Spleen (tissue), 11 donors: ENCODE data around the gene PNKD. TPM values are rescaled to one million over a fixed set of nuclear protein-coding genes. Genes with fewer than 3 reads are reported as not detected.
A peak's percentile ranks its signal among the peaks of the same experiment; 100 is the strongest.
"Not testable (repeated sequence)": the region's sequence is repeated elsewhere in the genome, so short reads cannot be mapped to it uniquely, and the experiment has no call there.

ENCODE experiments used
- DNase-seq: peaks from one replicate; pipeline ENCODE4 v3.0.0-alpha.2; 2020
- H3K27ac ChIP-seq, 8 donors: fragments of 200-600 bp; sonication (generic) in 7 of 8; 1 replicate in 4 of 8; 2 replicates in 4 of 8; pipeline versions ENCODE4 v1.5.0 to v1.8.0; 2016 to 2021; ENCODE audit warnings: inconsistent platforms in 4 of 8, mild to moderate bottlenecking in 4 of 8, moderate library complexity in 1 of 8
- H3K27me3 ChIP-seq, 7 donors: fragments of 200-600 bp; sonication (generic) in 6 of 7; replicated peaks in 1 of 7; 1 replicate in 4 of 7; 2 replicates in 3 of 7; pipeline versions ENCODE4 v1.5.0 to v1.8.0; 2016 to 2021; ENCODE audit warnings: inconsistent platforms in 3 of 7, mild to moderate bottlenecking in 1 of 7
- H3K36me3 ChIP-seq, 6 donors: fragments of 200-600 bp; sonication (generic) in 5 of 6; 1 replicate in 4 of 6; 2 replicates in 2 of 6; pipeline versions ENCODE4 v1.5.0 to v1.8.0; 2016 to 2021; ENCODE audit warnings: inconsistent platforms in 2 of 6
- H3K4me1 ChIP-seq, 6 donors: fragments of 200-600 bp; sonication (generic) in 5 of 6; 1 replicate in 3 of 6; 2 replicates in 3 of 6; pipeline versions ENCODE4 v1.5.0 to v1.8.0; 2016 to 2021; ENCODE audit warnings: inconsistent platforms in 3 of 6
- H3K4me3 ChIP-seq, 8 donors: fragments of 200-600 bp; sonication (generic) in 7 of 8; 1 replicate in 4 of 8; 2 replicates in 4 of 8; pipeline versions ENCODE4 v1.5.0 to v1.8.0; 2016 to 2021; ENCODE audit warnings: inconsistent platforms in 4 of 8, mild to moderate bottlenecking in 4 of 8, moderate library complexity in 2 of 8
- H3K9me3 ChIP-seq, 8 donors: fragments of 200-600 bp; sonication (generic) in 7 of 8; 1 replicate in 4 of 8; 2 replicates in 4 of 8; pipeline versions ENCODE4 v1.5.0 to v1.8.0; 2016 to 2021; ENCODE audit warnings: inconsistent platforms in 4 of 8
- POLR2A ChIP-seq, 3 donors: fragments of 450-650 bp; IDR thresholded peaks; one replicate each; pipeline ENCODE4 v1.5.1; 2017; ENCODE audit warnings: antibody characterized with exemption in 3 of 3, mild to moderate bottlenecking in 1 of 3
- POLR2AphosphoS5 ChIP-seq, 3 donors: sonication (generic); formaldehyde crosslinking; IDR thresholded peaks; one replicate each; pipeline ENCODE4 v1.5.1; 2017; ENCODE audit warnings: antibody characterized with exemption in 3 of 3
- WGBS, 5 donors: extraction: QIAGEN DNeasy Blood & Tissue Kit in 3 of 5; methylation state at CpG; one replicate each; pipeline versions ENCODE4 v1.1.5 to v1.1.7; 2013 to 2018; 5-methylcytosine and 5-hydroxymethylcytosine counted together
- intact Hi-C: fragments of 100-400 bp; cut with DNase I; formaldehyde crosslinking; loops from one replicate; pipeline ENCODE4 v1.15.0; 2023; ENCODE audit warnings: low total_unique reads
- polyA plus RNA-seq, 3 donors: library from polyadenylated mRNA; stranded (reverse); fragments of 200-250 nt; gene quantifications; one replicate each; pipeline ENCODE4 v1.2.1, GENCODE V29; 2013
- total RNA-seq, 7 donors: library from RNA; depleted of rRNA in 3 of 7; stranded (reverse); fragments of >200 nt in 3 of 7; fragmentation: NEBNext Ultra II Directional in 4 of 7; extraction: Animal tissue kit (Norgen Biotek cat#: 25700) in 4 of 7; gene quantifications; one replicate each; pipeline versions ENCODE4 v1.1.0 to v1.2.1, GENCODE V29; 2016 to 2021
- TF ChIP-seq, protein P1 (sequence below), 11 experiments: fragments of 200-600 bp in 7 of 11; fragments of 450-650 bp in 4 of 11; sonication (generic) in 4 of 11; IDR thresholded peaks in 8 of 11; conservative IDR thresholded peaks in 3 of 11; 1 replicate in 7 of 11; 2 replicates in 4 of 11; pipeline versions ENCODE4 v1.4.0 to v1.8.0; 2016 to 2021; ENCODE audit warnings: antibody characterized with exemption in 11 of 11, inconsistent platforms in 4 of 11, mild to moderate bottlenecking in 1 of 11
- donor health status: healthy with polysubstance abuse.
- donor health status: DM: no; HTN: no; CAD: no; lungs with moderate emphysema.
- donor health status: DM: no; HTN: no; CAD: no.
- donor health status: Bipolar disorder and iron deficiency.
- donor health status: healthy.
- donor health status: DM: no; HTN: no; CAD: no.
- donor health status: DM: yes; HTN: yes; CAD: no.

Gene PNKD
- total and polyA plus RNA-seq, 10 donors: 41.4 to 92.1 (median 49.4) TPM

DNA sequence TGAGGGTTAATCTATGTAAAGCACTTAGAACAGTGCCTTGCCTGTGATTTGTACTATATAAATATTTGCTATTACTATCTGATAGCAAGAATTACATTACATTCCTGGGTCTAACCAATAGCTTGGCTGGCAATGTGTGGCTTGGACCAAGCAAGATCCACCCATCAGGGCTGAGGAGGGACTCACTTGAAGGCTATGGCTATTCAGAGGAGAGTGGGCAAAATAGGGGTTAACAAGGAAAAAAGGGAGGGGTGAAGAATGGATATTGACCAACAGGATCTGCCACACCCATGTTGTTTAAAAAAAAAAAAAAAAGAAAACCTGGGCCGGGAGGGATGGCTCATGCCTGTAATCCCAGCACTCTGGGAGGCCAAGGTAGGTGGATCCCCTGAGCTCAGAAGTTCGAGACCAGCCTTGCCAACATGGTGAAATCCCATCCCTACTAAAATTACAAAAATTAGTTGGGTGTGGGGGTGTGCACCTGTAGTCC lies 42.0 kb downstream of the PNKD start:
- no peak for DNase-seq
- Histone ChIP-seq H3K27ac (no peak overlapping the region), H3K9me3 (no peaks in the 10 kb centered on the region), H3K36me3 (no peaks in the 10 kb centered on the region), H3K27me3 (no peaks in the 10 kb centered on the region), H3K4me1 (peaks cover 0 to 49% (median 6%) of the 10 kb centered on the region in 6 donors), H3K4me3 (no peak overlapping the region)
- TF ChIP-seq POLR2AphosphoS5 (IDR thresholded peaks at IDR 0.05) (no peak), POLR2A (IDR thresholded peaks at IDR 0.05) (no peak)
- TF ChIP-seq, protein P1, sequence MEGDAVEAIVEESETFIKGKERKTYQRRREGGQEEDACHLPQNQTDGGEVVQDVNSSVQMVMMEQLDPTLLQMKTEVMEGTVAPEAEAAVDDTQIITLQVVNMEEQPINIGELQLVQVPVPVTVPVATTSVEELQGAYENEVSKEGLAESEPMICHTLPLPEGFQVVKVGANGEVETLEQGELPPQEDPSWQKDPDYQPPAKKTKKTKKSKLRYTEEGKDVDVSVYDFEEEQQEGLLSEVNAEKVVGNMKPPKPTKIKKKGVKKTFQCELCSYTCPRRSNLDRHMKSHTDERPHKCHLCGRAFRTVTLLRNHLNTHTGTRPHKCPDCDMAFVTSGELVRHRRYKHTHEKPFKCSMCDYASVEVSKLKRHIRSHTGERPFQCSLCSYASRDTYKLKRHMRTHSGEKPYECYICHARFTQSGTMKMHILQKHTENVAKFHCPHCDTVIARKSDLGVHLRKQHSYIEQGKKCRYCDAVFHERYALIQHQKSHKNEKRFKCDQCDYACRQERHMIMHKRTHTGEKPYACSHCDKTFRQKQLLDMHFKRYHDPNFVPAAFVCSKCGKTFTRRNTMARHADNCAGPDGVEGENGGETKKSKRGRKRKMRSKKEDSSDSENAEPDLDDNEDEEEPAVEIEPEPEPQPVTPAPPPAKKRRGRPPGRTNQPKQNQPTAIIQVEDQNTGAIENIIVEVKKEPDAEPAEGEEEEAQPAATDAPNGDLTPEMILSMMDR (IDR thresholded peaks at IDR 0.05 in 8 of 11, conservative IDR thresholded peaks at IDR 0.05 in 3 of 11): no peak
- 46 to 66% (median 61%) methylated on average over 2 of the region's 2 CpGs for WGBS, 5 donors
- intact Hi-C loops: no loop called here

DNA sequence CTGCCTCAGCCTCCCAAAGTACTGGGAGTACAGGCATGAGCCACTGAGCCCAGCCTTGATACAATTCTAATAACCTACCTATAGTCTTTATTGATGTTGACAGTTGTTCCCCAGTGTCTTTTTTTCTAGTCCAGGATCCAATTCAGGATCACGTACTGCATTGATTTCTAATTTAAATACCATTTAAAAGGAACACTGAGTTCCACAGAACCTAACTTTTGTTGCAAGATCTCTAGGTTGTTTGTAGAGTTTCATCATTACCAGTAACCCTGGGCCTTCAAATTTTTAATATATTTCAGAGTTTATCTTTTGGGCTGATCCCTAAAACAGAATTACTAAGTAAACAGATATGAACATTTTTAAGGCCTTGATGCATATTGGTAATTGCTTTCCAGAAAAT lies 43.0 kb downstream of the PNKD start:
- Histone ChIP-seq H3K9me3 (no peaks in the 10 kb centered on the region), H3K4me3 (no peak overlapping the region), H3K4me1 (peaks cover 0 to 50% (median 6%) of the 10 kb centered on the region in 6 donors), H3K36me3 (no peaks in the 10 kb centered on the region), H3K27me3 (no peaks in the 10 kb centered on the region), H3K27ac (no peak overlapping the region)
- TF ChIP-seq POLR2AphosphoS5 (IDR thresholded peaks at IDR 0.05) (no peak), POLR2A (IDR thresholded peaks at IDR 0.05) (no peak)
- TF ChIP-seq, protein P1 (IDR thresholded peaks at IDR 0.05 in 8 of 11, conservative IDR thresholded peaks at IDR 0.05 in 3 of 11): no peak
- DNase-seq: no peak
- intact Hi-C loops: no loop called here
- WGBS, 5 donors: 85 to 92% (median 88%) methylated on average over 1 of the region's 1 CpG

DNA sequence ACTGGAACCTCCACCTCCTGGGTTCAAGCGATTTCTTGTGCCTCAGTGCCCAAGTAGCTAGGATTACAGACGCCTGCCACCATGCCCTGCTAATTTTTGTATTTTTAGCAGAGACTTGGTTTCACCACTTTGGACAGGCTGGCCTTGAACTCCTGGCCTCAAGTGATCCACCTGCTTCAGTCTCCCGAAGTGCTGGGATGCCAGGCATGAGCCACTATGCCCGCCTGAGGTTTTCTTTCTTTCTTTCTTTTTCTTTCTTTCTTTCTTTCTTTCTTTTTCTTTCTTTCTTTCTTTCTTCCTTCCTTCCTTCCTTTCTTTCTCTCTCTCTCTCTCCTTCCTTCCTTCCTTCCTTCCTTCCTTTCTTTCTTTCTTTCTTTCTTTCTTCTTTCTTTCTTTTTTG lies 44.4 kb downstream of the PNKD start:
- H3K4me3 ChIP-seq, intact Hi-C loops, H3K36me3 ChIP-seq, H3K27me3 ChIP-seq, H3K9me3 ChIP-seq, DNase-seq, H3K27ac ChIP-seq: not testable (repeated sequence)
- WGBS, 5 donors: 88 to 98% (median 96%) methylated on average over 4 of the region's 4 CpGs
- H3K4me1 ChIP-seq: peaks cover 0 to 44% (median 7%) of the 10 kb centered on the region in 6 donors

DNA sequence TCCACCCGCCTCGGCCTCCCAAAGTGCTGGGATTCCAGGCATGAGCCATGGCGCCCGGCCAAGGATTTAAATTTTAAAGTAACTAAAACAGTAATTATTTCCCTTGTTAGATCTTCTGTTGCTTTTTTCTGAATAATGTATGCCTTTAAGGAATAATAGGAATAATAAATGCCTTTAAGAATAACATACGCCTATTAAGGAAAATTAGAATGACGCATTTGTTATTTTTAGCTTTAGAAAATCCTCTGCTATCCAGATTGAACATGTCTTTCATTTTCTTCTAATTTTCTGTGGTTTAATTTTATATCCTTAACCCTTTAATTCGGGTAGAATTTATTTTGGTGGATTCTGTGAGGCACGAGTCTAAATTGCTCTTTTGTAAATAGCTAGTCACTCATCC lies 45.1 kb downstream of the PNKD start:
- intact Hi-C loops: no loop called here
- no peak for DNase-seq
- no peaks in the 10 kb centered on the region for H3K27me3 ChIP-seq
- no peak overlapping the region for H3K4me3 ChIP-seq
- WGBS, 5 donors: 86 to 88% (median 88%) methylated on average over 8 of the region's 8 CpGs
- TF ChIP-seq, protein P1 (IDR thresholded peaks at IDR 0.05 in 8 of 11, conservative IDR thresholded peaks at IDR 0.05 in 3 of 11): no peak
- TF ChIP-seq POLR2A (IDR thresholded peaks at IDR 0.05) (no peak), POLR2AphosphoS5 (IDR thresholded peaks at IDR 0.05) (no peak)
- no peak overlapping the region for H3K27ac ChIP-seq
- no peaks in the 10 kb centered on the region for H3K36me3 ChIP-seq
- H3K9me3 ChIP-seq: no peaks in the 10 kb centered on the region
- H3K4me1 ChIP-seq: peaks cover under 1 to 51% (median 11%) of the 10 kb centered on the region in 6 donors

DNA sequence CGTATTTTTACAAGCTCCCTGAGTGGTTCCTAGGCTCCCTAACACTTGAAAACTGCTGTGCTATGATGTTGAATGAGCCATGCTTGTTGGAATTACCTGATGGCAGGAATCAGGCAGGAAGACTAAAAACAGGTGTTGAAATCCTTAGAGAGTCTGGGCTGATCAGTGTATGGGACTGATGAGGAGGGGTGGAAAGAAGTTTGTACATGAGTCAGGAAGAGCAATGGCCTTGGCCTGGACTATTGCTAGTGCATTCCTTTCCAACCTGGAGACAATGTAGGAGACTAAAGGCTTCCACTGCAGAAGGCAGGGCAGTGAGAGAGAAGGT lies 46.9 kb downstream of the PNKD start:
- WGBS, 5 donors: 84 to 100% (median 93%) methylated on average over 1 of the region's 1 CpG
- Histone ChIP-seq H3K4me1 (peaks cover 6 to 68% (median 26%) of the 10 kb centered on the region in 6 donors), H3K27ac (peak overlapping the region in 2 of 8 donors; percentile 55 to 58), H3K4me3 (peak overlapping the region in 1 of 8 donors; percentile 28), H3K36me3 (no peaks in the 10 kb centered on the region), H3K9me3 (no peaks in the 10 kb centered on the region), H3K27me3 (no peaks in the 10 kb centered on the region)
- no peak for DNase-seq
- intact Hi-C loops: no loop called here
- TF ChIP-seq, protein P1 (IDR thresholded peaks at IDR 0.05 in 8 of 11, conservative IDR thresholded peaks at IDR 0.05 in 3 of 11): no peak
- TF ChIP-seq POLR2A (IDR thresholded peaks at IDR 0.05) (no peak), POLR2AphosphoS5 (IDR thresholded peaks at IDR 0.05) (no peak)
